HG03159 (cell line): ENCODE results near the gene LIN52.
"Not testable (repeated sequence)": the region's sequence is repeated elsewhere in the genome, so short reads cannot be mapped to it uniquely, and the experiment has no call there.

Experiments used
- ATAC-seq: cut with Tn5 transposase; IDR thresholded peaks from one replicate; pipeline ENCODE4 v1.9.1; 2021; ENCODE audit warnings: mild to moderate bottlenecking, moderate library complexity; ENCODE audit not compliant: unreplicated experiment

LIN52 gene

DNA sequence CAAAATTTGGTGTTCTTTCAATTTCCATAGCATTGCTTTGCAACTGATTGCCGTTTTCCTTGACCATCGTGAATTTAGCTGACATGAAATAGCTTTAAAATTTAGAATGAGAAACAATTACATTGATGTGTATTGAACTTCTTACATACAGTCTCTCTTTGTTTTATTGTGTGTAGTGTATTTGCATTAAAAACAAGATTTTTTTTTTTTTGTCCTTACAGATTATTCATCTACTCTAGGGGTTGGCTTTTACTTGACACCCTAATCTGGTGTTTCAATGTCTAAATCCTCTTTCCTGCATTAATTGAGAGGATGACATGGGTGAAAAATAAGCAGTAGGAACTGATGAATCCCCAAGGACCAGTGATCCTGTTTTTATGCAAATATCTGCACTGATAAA, 20.6 kb downstream of the LIN52 start:
- no peak for ATAC-seq

DNA sequence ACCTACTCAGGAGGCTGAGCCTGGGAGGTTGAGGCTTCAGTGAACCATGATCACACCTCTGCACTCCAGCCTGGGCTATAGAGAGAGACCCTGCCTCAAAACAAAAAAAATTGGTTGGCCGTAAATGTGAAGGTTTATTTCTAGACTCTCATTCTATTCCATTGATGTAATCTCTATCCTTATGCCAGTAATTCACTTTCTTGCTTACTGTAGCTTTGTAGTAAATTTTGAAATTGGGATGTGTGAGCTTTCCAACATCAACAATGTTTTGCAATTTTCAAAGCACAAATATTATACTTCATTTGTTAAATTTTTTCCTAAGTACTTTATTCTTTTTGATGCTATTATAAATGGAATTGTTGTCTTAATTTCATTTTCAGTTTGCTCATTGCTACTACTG, 24.6 kb downstream of the LIN52 start:
- ATAC-seq, result no peak

DNA sequence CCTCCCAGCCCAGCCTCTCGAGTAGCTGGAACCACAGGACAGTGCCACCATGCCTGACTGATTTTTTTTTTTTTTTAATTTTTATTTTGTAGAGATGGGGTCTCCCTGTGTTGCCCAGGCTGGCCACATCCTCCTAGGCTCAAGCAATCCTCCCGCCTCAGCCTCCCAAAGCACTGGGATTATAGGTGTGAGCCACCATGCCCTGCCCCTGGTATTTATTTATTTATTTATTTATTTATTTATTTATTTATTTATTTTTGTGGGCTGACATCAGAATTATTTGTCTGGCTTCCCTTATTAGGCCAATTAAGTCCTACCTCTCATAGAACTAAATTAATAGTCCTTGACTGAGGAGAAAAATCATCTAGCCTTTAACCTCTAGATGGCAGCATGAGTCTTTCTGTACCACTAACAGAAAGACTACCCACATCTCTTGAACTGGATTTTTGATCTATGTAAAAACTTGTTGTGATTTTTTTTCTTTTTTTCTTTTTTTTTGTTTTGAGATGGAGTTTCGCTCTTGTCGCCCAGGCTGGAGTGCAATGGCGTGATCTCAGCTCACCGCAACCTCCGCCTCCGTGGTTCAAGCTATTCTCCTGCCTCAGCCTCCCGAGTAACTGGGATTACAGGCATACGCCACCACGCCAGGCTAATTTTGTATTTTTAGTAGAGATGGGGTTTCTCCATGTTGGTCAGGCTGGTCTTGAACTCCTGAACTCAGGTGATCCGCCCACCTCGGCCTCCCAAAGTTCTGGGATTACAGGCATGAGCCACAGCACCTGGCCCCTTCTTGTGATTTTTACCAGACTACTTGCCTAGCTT, 26.9 kb downstream of the LIN52 start:
- not testable (repeated sequence) for ATAC-seq

DNA sequence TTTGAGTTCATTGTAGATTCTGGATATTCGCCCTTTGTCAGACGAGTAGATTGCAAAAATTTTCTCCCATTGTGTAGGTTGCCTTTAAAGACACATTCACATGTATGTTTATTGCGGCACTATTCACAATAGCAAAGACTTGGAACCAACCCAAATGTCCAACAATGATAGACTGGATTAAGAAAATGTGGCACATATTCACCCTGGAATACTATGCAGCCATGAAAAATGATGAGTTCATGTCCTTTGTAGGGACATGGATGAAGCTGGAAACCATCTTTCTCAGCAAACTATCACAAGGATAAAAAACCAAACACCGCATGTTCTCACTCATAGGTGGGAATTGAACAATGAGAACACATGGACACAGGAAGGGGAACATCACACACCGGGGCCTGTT, 40.7 kb downstream of the LIN52 start:
- ATAC-seq, result not testable (repeated sequence)

DNA sequence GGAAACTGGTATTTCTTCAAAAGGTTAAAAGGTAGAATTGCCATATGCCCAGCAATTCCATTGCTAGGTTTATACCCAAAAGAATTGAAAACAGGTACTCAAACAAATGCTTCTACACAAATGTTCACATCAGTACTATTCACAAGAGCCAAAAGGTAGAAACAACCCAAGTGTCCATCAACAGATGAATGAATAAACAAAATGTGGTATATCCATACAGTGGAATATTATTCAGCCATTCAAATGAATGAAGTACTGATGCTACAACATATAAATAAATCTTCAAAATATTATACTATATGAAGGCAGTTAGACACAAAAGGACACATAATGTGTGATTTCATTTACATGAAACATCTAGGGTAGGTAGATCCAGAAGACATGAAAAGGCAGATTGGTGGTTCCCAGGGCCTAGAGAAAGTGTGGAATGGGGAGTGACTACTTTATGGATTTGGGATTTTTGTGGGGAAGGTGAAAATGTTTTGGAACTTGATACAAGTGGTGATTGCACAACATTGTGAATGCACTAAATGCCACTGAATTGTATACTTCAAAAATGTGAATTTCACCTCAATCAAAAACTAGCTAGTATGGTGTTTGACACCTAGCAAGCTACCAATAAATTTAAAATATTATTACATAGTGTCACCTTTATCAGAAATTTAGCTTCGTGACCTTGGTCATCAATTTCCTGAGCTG, 41.7 kb downstream of the LIN52 start:
- no peak for ATAC-seq

DNA sequence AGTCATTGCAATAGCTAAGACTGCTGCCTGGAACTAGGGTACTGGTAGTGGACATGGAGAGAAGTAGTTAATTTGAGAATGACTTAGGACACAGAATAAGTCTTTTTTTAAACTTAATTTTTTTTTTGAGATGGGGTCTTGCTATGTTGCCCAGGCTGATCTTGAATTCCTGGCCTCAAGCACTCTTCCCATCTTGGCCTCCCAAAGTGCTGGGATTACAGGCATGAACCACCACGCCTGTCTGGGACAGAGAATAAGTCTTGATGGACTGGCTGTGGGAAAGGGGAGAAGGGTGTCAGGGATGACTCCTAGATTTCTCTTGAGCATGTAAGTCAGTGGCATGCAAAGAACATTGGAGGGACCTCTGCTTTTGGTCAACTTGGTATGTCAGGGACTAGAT, 42.9 kb downstream of the LIN52 start:
- no peak for ATAC-seq

DNA sequence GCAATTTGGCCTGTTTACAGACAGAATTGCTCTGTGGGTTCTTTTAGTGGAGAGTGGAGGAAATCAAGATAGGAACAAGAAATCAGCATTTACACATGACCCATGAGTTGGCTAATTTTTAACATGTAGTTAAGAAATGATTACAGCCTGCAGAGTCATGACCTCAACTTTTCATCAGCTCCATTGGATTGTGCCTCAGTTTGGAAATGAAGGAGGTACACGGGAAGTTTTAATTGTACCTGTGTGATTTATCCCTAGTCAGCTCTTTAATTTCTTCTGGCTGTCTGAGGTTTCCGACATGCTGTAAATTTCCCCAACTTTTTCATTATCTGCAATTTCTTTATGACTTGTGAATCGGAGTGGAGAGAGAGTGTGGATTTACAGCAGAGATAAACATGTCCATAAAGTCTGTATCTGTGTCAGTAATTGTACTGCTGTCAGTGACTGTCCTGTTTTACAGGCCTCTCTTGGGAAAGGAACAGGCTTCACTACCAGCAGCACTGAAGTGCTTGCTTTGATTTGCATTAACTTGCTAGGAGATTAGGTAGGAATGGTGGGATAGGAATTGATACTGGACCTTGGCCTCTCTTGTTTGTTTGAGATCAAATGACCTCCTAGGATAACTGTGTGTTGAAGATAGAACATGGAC, 49.2 kb downstream of the LIN52 start:
- no peak for ATAC-seq

DNA sequence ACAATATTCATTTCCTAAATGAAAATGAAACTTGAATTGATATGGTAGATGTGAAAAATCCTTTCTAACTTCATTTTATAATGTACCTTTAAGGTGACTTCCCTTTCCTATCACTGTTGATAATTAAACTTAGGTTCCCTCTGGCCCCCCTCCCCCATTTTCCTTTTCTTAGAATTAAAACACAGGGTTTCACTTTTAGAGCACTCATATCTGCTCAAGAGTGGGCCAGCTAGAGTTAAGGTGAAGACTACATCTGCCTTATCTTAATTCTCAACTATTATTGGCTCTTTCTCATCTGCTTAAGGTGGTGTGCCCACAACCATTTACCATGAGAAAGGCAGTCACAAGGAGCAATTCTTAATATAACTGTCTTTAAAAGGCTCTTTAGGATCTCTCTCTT, 49.7 kb downstream of the LIN52 start:
- ATAC-seq, result no peak

DNA sequence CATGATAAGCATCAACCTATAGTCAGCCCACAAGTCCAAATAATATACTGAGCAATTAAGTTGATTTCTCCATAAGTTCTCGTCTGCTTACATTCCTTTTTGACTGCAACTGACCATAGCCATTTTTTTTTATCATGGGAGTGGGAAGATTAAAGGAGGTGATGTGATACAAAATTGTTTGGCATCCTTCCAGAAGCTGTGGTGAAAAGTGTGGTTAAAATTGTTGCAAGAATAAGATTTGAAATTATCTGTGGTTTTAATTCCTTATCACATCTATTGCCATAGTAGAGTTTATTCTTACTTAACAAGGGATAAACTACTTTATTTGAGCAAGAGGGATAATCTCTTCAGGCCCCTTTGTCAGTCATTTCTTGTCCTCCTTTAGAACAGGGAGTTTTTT, 50.7 kb downstream of the LIN52 start:
- ATAC-seq, result no peak

DNA sequence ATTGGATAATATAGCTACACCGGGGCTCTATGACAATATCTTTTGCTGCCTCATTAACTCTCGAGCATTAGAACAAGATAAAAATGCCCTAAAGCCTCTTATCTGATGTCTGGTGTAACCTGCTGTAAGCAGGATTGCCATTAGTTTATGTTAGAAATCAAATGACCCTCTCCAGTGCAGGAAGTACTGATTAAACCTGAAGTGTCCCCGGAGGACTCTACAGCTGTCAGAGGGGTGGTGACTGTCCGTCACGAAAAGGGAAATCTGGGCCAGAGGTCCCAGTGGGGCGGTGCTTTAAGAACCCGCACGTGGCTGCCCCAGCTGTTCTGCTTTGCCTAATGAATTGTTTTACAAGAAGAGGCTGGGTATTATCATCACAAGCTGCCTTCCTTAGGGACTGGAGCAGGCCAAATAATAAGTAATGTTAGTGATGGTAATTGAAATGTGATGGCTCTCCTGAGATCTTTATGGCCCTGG, 55.7 kb downstream of the LIN52 start:
- ATAC-seq, result no peak

DNA sequence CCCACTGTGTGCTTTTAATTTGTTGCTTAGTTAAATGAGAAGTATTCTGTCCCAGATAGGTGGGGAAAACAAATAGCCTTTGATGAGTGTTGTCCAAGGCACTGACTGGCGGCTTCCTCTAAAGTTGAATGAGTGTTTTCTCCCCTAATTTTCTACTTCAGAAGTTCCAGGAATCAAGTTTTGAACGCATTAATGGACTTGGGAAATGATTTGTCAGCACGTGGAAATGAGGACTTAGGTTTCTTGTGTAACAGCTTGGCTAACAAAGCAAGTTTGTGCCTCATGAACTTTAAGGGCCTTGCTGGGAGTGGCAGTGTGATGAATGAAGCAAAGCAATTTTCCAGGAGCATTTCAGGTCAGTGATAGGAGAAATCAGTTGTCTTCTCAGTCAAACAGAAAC, 56.9 kb downstream of the LIN52 start:
- ATAC-seq, result no peak

DNA sequence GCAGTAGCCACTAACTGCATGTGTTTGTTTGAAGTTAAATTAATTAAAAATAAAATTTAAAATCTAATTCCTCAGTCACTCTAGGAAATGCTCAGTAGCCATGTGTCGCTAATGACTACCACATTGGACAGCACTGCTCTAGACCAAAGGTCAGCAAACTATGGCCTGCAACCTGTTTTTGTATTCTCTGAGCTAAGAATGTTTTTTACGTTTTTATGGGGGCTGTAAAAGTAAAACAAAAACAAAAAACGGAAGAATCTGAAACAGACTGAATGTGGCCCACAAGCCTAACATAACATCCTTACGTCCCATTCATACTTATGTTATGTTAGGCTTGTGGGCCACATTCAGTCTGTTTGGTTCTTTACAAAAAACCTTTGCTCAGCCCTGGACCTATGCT, 57.8 kb downstream of the LIN52 start:
- ATAC-seq, result no peak

DNA sequence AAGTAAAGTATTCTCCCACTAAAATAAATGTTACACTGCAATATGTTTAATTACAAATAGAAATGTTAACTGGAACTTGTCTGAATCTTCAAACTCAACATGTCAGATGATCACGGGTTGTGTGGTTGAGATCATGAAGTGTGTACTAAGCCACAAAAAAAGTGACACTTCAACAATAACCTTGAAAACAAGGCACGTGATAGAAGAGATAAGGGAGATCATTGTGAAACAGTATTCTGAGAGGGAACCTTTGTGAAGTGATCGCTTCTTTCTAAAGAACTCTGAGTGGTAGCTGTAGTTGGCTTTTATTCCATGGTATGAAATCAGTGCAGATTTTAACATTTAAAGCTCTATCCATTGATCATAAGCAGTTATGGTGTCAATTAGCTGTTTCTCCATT, 60.0 kb downstream of the LIN52 start:
- no peak for ATAC-seq

DNA sequence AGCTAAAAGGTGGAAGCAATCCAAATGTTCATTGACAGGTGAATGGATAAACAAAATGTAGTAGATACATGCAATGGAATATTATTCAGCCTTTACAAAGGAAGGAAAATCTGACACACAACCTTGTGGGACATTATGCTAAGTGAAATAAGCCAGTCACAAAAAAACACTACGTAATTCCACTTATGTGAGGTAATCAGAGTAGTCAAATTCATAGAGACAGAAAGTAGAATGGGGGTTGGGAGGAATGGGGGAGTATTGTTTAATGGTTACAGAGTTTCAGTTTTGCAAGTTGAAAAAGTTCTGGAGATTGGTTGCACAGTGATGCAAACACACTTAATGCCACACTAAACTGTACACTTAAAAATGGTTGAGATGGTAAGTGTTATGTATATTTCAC, 62.8 kb downstream of the LIN52 start:
- no peak for ATAC-seq

DNA sequence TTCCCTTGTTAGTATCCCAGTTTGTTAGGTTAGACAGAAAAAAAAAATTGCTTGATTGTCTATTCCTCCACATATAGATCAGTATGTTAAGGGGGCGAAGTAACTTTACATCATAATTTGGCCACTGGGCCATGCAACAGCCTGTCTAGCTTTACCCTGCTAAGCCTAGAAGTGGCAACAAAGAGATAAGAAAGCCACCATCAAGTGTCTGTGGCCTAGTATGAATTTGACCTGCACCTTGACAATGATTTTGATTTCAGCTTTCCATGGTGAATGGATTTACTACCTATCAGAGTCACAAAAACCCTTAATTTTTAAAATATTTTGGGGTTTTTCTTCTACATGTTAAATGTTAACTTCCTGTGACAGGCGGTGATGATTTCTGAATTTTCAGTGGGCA, 63.9 kb downstream of the LIN52 start:
- no peak for ATAC-seq

DNA sequence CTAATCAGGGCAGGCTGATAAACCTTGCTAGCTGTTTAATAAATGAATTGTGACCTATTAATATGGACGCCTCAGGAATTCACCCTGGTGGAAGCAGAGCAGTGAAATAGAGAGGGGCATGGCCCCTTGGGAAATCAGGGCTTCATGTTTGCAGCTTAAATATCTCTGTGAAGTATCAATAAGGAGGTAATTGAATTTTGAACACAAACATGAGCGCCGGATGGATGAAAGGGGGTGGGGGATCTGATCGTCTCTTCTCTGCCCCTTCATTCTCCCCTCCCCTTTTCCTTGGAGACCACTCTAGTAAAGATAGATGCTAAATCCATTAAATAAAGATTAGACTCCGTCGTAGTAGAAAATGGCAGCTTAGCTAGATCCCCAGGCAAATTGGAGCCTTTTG, 70.5 kb downstream of the LIN52 start:
- ATAC-seq, result no peak

DNA sequence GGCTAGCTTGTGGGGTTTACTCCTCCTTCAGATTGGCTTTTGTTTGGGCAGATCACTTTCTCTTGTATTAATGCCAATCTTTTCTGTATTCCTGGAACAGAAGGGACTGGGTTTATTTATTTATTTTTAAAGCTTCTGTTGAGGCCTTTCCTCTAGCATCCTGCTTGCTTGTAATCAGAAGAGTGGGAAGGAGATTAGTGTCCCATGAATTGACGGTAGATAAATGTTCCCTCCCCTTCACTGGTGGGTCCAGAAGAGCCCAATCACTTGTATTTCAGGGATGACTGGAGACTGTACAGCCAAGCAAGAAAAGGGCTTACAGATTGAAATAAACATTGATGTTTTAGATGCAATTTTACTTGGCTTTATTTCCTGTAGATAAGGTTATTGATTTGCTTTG, 71.0 kb downstream of the LIN52 start:
- ATAC-seq, result no peak

DNA sequence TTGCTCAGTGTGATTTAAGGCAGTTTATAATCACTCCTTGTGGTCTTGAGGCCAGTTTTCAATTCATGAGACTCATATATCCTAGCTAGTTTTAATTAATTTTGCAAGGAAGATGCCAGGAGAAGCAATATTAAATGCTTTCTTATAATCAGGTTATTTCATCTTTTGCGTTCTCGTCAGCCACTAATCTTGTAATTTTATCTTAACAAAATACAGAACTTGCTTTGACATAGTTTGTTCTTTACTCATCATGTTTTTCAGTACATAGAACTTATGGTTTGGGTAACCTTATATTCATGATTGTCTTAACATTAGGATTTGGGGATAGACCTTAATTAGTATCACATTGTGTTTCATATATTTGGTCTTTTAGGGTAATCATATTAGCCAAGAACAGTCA, 76.0 kb downstream of the LIN52 start:
- ATAC-seq, result no peak

DNA sequence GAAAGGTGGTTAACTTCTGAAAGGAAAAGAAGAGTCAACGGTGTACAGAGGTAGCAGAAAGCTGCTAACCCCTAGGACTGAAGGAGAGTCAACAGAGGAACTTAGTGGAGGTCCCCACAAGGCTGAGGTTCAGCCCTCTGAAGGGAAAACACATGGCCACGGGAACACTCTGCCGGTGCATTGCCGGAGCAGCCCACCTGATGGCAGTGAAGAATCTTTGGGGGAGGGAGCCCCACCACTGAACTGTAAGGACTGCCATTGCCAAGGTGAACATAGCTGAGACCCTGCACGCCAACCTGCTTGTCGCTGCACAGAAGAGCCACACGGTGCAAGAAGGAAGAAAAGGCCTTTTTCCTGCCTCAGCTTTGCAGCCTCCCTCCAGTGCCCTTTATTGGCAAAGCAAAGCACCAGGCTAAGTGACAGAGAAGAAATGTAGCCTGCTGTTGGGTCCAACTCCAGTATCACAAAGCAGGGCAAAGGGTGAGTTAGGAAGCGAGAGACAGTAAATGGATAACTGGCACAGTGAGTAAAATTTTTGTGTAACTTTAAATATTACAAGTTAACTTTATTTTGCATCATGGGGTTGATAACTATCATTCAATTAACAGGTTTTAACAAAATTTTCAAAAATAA, 76.9 kb downstream of the LIN52 start:
- no peak for ATAC-seq

DNA sequence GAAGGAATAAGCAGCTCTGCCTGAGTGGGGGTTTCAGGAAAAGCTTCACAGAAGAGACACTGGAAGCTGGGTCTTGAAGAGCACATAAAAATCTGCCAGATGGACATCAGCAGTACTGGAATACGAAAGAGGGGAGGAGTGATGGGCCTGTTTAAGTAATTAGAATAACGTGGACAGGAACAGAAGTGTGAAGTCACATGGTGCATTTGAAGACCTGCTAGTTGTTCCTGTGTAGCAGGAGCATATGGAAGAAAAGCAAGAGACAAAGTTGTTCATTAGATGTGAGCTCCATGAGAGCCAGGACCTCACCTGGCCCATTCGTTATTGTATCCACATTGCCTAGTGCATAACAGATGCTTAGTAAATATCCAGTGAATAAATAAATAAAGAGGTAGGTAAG, 85.2 kb downstream of the LIN52 start:
- no peak for ATAC-seq

DNA sequence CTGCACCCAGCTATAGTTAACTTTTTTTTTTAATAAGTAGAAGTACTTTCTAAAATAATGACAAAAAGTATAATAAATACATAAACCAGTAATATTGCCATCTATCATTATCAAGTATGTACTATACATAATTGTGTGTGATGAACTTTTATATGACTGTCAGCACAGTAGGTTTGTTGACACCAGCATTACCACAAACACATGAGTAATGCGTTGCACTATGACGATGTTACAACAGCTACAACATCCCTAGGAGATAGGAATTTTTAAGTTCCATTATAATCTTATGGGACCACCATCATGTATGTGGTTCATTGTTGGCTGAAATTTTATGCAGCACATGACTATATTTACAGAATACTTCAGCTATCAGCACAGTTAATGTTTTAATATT, 91.6 kb downstream of the LIN52 start:
- no peak for ATAC-seq

DNA sequence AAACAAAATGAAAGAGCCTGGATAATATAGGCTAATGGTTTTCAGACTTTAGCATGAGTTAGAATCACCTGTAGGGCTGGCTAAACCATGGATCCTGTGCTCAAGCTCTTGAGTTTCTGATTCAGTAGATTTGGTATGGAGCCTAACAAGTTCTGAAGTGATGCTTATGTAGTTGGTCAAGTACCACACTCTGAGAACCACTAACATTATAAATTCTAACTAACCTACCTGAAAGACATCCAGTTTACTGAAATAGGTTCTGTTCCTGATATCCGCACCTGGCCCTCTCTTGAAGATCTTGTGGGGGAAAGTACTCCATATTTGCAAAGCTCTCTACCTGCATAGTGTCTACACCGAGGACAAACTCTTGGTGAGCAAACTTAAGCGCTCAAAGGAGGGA, 95.1 kb downstream of the LIN52 start:
- no peak for ATAC-seq
